Calu3 (cell line): Measurements from ENCODE around the gene LRGUK. TPM values are rescaled to one million over a fixed set of nuclear protein-coding genes. Genes with fewer than 3 reads are reported as not detected.

Source experiments
- BruUV-seq: library from RNA; stranded (reverse); fragments of 400-500 nt; replicated peaks from 2 replicates; lab custom pipeline; 2021; lab: Mats Ljungman, UMichigan
- CTCF ChIA-PET: fragments of 300-600 bp; sonication (Branson Sonifier 250); formaldehyde crosslinking; loops from one replicate; lab custom pipeline; 2022; ENCODE audit warnings: antibody characterized with exemption; lab: Charles Lee
- DNase-seq: peaks from one replicate; pipeline ENCODE4 v3.0.0; 2022
- H3K27ac Mint-ChIP-seq: one replicate; pipeline ENCODE4 v1.8.0; 2022; ENCODE audit warnings: mixed read lengths; ENCODE audit not compliant: unreplicated experiment
- H3K27me3 Mint-ChIP-seq: one replicate; pipeline ENCODE4 v1.8.0; 2022; ENCODE audit warnings: mixed read lengths; ENCODE audit not compliant: unreplicated experiment
- H3K36me3 Mint-ChIP-seq: one replicate; pipeline ENCODE4 v1.8.0; 2022; ENCODE audit warnings: mild to moderate bottlenecking, moderate library complexity, mixed read lengths; ENCODE audit not compliant: insufficient read depth, unreplicated experiment
- H3K4me1 Mint-ChIP-seq: one replicate; pipeline ENCODE4 v1.8.0; 2022; ENCODE audit warnings: mild to moderate bottlenecking, low read depth, mixed read lengths; ENCODE audit not compliant: unreplicated experiment
- H3K4me3 Mint-ChIP-seq: one replicate; pipeline ENCODE4 v1.8.0; 2022; ENCODE audit warnings: mild to moderate bottlenecking, low read depth, moderate library complexity, mixed read lengths; ENCODE audit not compliant: unreplicated experiment
- H3K9me3 Mint-ChIP-seq: one replicate; pipeline ENCODE4 v1.8.0; 2022; ENCODE audit warnings: low read depth, mixed read lengths; ENCODE audit not compliant: unreplicated experiment
- CTCF ChIP-seq: fragments of 200-600 bp; IDR thresholded peaks from one replicate; pipeline ENCODE4 v1.8.0; 2022; ENCODE audit warnings: antibody characterized with exemption; ENCODE audit not compliant: unreplicated experiment
- intact Hi-C: fragments of 100-400 bp; cut with micrococcal nuclease; formaldehyde crosslinking; loops from one replicate; pipeline ENCODE4 v1.10.0; 2022; ENCODE audit not compliant: unreplicated experiment
- total RNA-seq: library from RNA; stranded (reverse); gene quantifications from 2 replicates; pipeline ENCODE4 v1.2.3, GENCODE V29; 2022

LRGUK gene
- total RNA-seq, 1 experiment from 2014 or later: 0.52 TPM

DNA sequence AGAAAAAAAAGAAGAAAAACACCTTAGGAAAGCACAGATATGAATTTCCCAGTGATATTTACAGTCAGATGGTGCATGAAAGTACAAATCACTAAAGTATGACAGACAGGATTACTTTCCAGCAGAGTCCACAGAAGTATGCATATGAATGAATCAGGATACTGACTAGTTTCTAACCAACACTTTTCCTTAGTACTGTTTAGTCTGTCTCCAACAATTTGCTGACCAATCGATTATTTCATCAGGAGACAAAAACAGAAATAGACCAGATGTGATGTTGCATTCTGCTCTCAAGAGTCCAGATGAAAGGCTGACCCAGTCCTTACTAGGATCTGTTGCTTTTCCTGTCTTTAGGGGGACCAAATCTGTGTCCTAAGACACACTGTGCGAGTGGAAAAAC, 175.0 kb downstream of the LRGUK start:
- no peak for DNase-seq
- no TSS peak for BruUV-seq

DNA sequence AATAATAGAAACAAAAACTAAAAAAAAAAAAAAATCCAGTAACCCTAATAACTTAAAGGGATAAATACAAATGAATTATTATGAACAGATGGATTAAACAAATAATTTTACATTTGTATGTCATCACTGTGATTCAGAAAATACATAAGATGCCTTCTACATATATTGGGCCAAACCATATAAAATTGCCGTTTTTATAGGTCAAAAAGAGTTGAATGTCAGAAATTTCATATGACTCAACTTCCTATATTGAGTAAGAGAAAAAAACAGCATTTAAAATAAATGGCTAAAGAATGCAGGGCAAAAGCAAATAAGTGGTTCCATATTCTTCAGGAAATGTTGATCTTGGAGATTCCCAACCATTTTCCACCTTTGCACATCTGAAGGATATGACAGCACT, 180.2 kb downstream of the LRGUK start:
- Mint-ChIP-seq H3K4me1 (no peaks in the 10 kb centered on the region), H3K36me3 (peaks cover 3% of the 10 kb centered on the region), H3K27ac (no peak overlapping the region), H3K9me3 (no peaks in the 10 kb centered on the region), H3K4me3 (no peak overlapping the region), H3K27me3 (no peaks in the 10 kb centered on the region)
- DNase-seq: no peak
- no TSS peak for BruUV-seq
- TF ChIP-seq CTCF: no peak
- intact Hi-C loops: no loop called here
- CTCF ChIA-PET: no interaction called here

More for the DNA sequence above, 175.0 kb downstream of the LRGUK start:
- Mint-ChIP-seq H3K4me1 (no peaks in the 10 kb centered on the region), H3K27me3 (no peaks in the 10 kb centered on the region), H3K36me3 (peaks cover 10% of the 10 kb centered on the region), H3K4me3 (no peak overlapping the region), H3K9me3 (no peaks in the 10 kb centered on the region), H3K27ac (no peak overlapping the region)
- intact Hi-C loops: no loop called here
- CTCF ChIA-PET: no interaction called here
- no peak for TF ChIP-seq CTCF

GRCh38 chr7:134308548-134308947, 181.4 kb downstream of the LRGUK start:
- Mint-ChIP-seq H3K4me1 (no peaks in the 10 kb centered on the region), H3K4me3 (no peak overlapping the region), H3K27me3 (no peaks in the 10 kb centered on the region), H3K36me3 (peaks cover 3% of the 10 kb centered on the region), H3K27ac (no peak overlapping the region), H3K9me3 (no peaks in the 10 kb centered on the region)
- DNase-seq: no peak
- intact Hi-C loops: no loop called here
- CTCF ChIA-PET: no interaction called here
- no TSS peak for BruUV-seq
- TF ChIP-seq CTCF: no peak

GRCh38 chr7:134311807-134312206, 184.7 kb downstream of the LRGUK start:
- no peak for DNase-seq
- intact Hi-C loops: loop anchor here (10.0 kb wide), 1 partner anchor 113 kb away; no protein-coding TSS in a partner anchor
- CTCF ChIA-PET: no interaction called here
- no peak for TF ChIP-seq CTCF
- Mint-ChIP-seq H3K9me3 (no peaks in the 10 kb centered on the region), H3K27me3 (no peaks in the 10 kb centered on the region), H3K4me1 (peaks cover 7% of the 10 kb centered on the region), H3K36me3 (peaks cover 9% of the 10 kb centered on the region), H3K27ac (no peak overlapping the region), H3K4me3 (no peak overlapping the region)
- BruUV-seq: no TSS peak
